Fibroblast of pulmonary artery (primary cell): ENCODE measurements around the gene HBM.
"Not testable (repeated sequence)": the region's sequence is repeated elsewhere in the genome, so short reads cannot be mapped to it uniquely, and the experiment has no call there.

Source experiments
- DNase-seq: peaks from one replicate; pipeline ENCODE4 v3.0.0-alpha.2; 2010; ENCODE audit warnings: low read depth
- H3K4me3 ChIP-seq: replicated peaks from 2 replicates; pipeline ENCODE4 v1.5.1; 2011; ENCODE audit warnings: low read depth, mild to moderate bottlenecking, control low read depth, low read length, moderate library complexity
- TF ChIP-seq, protein P1 (sequence below): IDR thresholded peaks from 2 replicates; pipeline ENCODE4 v1.5.1; 2011; ENCODE audit warnings: mild to moderate bottlenecking, control low read depth, low read length, inconsistent platforms; ENCODE audit errors: missing control alignments

Gene HBM

DNA sequence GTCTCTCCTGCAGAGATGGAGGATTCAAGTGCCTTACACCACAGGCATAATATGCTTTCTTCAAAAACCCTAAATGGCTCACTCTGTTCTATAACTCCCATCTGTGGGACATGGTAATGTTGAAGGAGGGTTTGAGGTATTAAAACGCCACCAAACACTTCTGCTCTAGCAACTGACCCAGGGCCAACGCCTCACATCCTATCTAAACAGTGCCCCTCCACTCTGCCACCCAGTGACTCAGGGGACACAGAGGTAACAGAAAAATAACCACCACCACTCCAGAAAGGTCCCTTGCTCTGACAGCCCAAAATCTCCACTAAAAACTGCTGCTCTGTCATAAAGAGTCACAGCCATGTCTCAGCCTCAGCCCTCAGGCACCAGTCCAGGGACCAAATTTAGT, 45.0 kb upstream of the HBM start:
- H3K4me3 ChIP-seq, result no peak overlapping the region
- TF ChIP-seq, protein P1, sequence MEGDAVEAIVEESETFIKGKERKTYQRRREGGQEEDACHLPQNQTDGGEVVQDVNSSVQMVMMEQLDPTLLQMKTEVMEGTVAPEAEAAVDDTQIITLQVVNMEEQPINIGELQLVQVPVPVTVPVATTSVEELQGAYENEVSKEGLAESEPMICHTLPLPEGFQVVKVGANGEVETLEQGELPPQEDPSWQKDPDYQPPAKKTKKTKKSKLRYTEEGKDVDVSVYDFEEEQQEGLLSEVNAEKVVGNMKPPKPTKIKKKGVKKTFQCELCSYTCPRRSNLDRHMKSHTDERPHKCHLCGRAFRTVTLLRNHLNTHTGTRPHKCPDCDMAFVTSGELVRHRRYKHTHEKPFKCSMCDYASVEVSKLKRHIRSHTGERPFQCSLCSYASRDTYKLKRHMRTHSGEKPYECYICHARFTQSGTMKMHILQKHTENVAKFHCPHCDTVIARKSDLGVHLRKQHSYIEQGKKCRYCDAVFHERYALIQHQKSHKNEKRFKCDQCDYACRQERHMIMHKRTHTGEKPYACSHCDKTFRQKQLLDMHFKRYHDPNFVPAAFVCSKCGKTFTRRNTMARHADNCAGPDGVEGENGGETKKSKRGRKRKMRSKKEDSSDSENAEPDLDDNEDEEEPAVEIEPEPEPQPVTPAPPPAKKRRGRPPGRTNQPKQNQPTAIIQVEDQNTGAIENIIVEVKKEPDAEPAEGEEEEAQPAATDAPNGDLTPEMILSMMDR, result no peak
- DNase-seq, result no peak

DNA sequence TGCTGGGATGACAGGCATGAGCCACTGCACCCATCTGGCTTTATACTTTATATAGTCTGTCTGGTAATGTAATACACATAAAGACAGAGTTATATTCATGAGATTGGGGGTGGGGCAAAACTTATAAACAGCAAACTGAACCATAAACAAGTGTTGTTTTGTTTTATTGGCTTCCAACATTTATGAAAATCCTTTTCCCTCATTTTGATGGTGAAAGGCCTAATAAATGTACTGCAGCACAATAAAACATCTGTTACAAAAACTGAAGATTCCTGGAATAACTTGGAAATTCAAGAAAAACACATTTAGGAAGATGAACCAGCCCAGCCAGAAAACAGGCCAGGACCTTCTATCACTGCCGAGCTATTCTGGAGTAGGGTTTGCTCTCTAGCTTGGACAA, 43.4 kb upstream of the HBM start:
- TF ChIP-seq, protein P1, result no peak
- no peak for DNase-seq
- H3K4me3 ChIP-seq, result no peak overlapping the region

GRCh38 chr16:123558-124350, 42.0 kb upstream of the HBM start:
- not testable (repeated sequence) for DNase-seq, H3K4me3 ChIP-seq

GRCh38 chr16:125011-125410, 40.8 kb upstream of the HBM start:
- TF ChIP-seq, protein P1, result no peak
- DNase-seq, result no peak
- H3K4me3 ChIP-seq, result no peak overlapping the region

GRCh38 chr16:129075-129474, 36.7 kb upstream of the HBM start:
- H3K4me3 ChIP-seq, result no peak overlapping the region
- TF ChIP-seq, protein P1, result no peak
- DNase-seq, result no peak

- DNase-seq, result no peak
- no peak overlapping the region for H3K4me3 ChIP-seq
- TF ChIP-seq, protein P1, result no peak
These were observed 35.1 kb upstream of the HBM start for GRCh38 chr16:130533-131173.

DNA sequence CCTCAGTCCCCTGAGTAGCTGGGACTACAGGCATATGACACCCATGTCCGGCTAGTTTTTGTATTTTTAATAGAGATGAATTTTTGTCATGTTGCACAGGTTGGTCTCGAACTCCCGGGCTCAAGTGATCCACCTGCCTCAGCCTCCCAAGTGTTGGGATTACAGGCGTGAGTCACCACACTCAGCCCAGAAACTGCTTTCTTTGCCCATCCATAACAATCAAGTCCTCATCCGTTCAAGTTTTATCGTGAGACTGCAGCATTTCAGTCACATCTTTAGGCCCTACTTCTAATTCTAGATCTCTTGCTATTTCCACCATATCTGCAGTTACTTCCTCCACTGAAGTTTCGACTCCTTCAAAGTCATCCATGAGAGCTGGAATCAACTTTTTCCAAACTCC, 33.7 kb upstream of the HBM start:
- H3K4me3 ChIP-seq, result no peak overlapping the region
- TF ChIP-seq, protein P1, result no peak
- no peak for DNase-seq
